Heart right ventricle (tissue), 16 donors: ENCODE data around the gene THOP1. TPM values are rescaled to one million over a fixed set of nuclear protein-coding genes. Genes with fewer than 3 reads are reported as not detected.

Source experiments
- ATAC-seq, 8 donors: fragments of 200-7000 bp; cut with Tn5 transposase; one replicate each; pipeline ENCODE4 v1.9.1; 2020; ENCODE audit warnings: mild to moderate bottlenecking in 8 of 8, moderate library complexity in 8 of 8, moderate number of reproducible peaks in 1 of 8
- DNase-seq, 2 donors: peaks; one replicate each; pipeline ENCODE4 v3.0.0-alpha.2; 2020
- H3K27ac ChIP-seq, 10 donors: fragments of 200-600 bp; sonication (generic) in 2 of 10; one replicate each; pipeline versions ENCODE4 v1.5.0 to v1.8.0; 2020 to 2022; ENCODE audit warnings: mild to moderate bottlenecking in 3 of 10
- H3K27me3 ChIP-seq, 7 donors: fragments of 200-600 bp; one replicate each; pipeline ENCODE4 v1.8.0; 2021 to 2022; ENCODE audit warnings: mild to moderate bottlenecking in 2 of 7
- H3K36me3 ChIP-seq, 9 donors: fragments of 200-600 bp; sonication (generic) in 1 of 9; one replicate each; pipeline versions ENCODE4 v1.5.0 to v1.8.0; 2020 to 2022; ENCODE audit warnings: mild to moderate bottlenecking in 2 of 9
- H3K4me1 ChIP-seq, 9 donors: fragments of 200-600 bp; sonication (generic) in 1 of 9; one replicate each; pipeline versions ENCODE4 v1.5.0 to v1.8.0; 2020 to 2022; ENCODE audit warnings: mild to moderate bottlenecking in 4 of 9
- H3K4me3 ChIP-seq, 10 donors: fragments of 200-600 bp; sonication (generic) in 2 of 10; one replicate each; pipeline versions ENCODE4 v1.5.0 to v1.8.0; 2020 to 2022; ENCODE audit warnings: mild to moderate bottlenecking in 7 of 10, moderate library complexity in 2 of 10
- H3K9me3 ChIP-seq, 11 donors: fragments of 200-600 bp in 10 of 11; sonication (generic) in 2 of 11; one replicate each; pipeline versions ENCODE4 v1.5.0 to v1.8.0; 2013 to 2022; ENCODE audit warnings: mild to moderate bottlenecking in 2 of 11, control low read depth in 1 of 11, moderate library complexity in 1 of 11
- WGBS, 2 donors: extraction: QIAGEN DNeasy Blood & Tissue Kit; methylation state at CpG; one replicate each; pipeline ENCODE4 v1.1.7; 2013; ENCODE audit warnings: inconsistent platforms in 1 of 2; 5-methylcytosine and 5-hydroxymethylcytosine counted together
- intact Hi-C, 10 donors: fragments of 100-400 bp; cut with DNase I; formaldehyde crosslinking; loops; one replicate each; pipeline versions ENCODE4 v1.11.1 to v1.14.2; 2022
- polyA plus RNA-seq, 2 donors: library from polyadenylated mRNA; stranded (reverse); fragments of 200-250 nt; gene quantifications; one replicate each; pipeline ENCODE4 v1.2.3, GENCODE V29; 2013
- total RNA-seq, 10 donors: library from RNA; stranded (reverse); fragmentation: NEBNext Ultra II Directional in 3 of 10; extraction: Animal tissue kit (Norgen Biotek cat#: 25700) in 3 of 10; gene quantifications; one replicate each; pipeline versions ENCODE4 v1.2.1 to v1.2.4, GENCODE V29; 2021 to 2023
- TF ChIP-seq, protein P1 (sequence below), 9 donors: fragments of 200-600 bp; sonication (generic) in 2 of 9; IDR thresholded peaks; one replicate each; pipeline versions ENCODE4 v1.5.0 to v1.8.0; 2021 to 2022; ENCODE audit warnings: antibody characterized with exemption in 9 of 9, mild to moderate bottlenecking in 5 of 9, moderate library complexity in 1 of 9
- donor health status: Arrhythmogenic right ventricular cardiomyopathy.
- donor health status: ischemic (EF 13 %, LVEDD 7.1; RV severe dilation, severe dysfunction).
- donor health status: healthy with polysubstance abuse.
- donor health status: DM: no; HTN: yes; CAD: no.
- donor health status: DM: no; HTN: no; CAD: no.
- donor health status: ischemic (EF 25% LVEDD 6.9; RV normal size, moderate dysfunction).
- donor health status: ischemic (EF 25% LVEDD 5.7; RV mildly dilated, moderate dysfunction).
- donor health status: healthy.
- donor health status: DM: yes; HTN: yes; CAD: no.
- donor health status: Ischemic cardiomyopathy.
- donor health status: ischemic (EF 35%, LVEDD 5.7; RV mildly dilated, moderate dysfunction).
- donor health status: nonischemic (EF 11% LVEDD 7.7; RV severe dilation, severe dysfunction).
- donor health status: DM: yes; HTN: yes; CAD: no.
- donor health status: PGD.
- donor health status: ischemic (EF 29% LVEDD 5.4; RV normal size, mild dysfunction).
- donor health status: nonischemic (EF 23%, LVEDD 6.1; RV moderate dilation, normal function).

The THOP1 gene
- total and polyA plus RNA-seq, 12 donors = 37.5 to 85.3 (median 45.2) TPM

DNA sequence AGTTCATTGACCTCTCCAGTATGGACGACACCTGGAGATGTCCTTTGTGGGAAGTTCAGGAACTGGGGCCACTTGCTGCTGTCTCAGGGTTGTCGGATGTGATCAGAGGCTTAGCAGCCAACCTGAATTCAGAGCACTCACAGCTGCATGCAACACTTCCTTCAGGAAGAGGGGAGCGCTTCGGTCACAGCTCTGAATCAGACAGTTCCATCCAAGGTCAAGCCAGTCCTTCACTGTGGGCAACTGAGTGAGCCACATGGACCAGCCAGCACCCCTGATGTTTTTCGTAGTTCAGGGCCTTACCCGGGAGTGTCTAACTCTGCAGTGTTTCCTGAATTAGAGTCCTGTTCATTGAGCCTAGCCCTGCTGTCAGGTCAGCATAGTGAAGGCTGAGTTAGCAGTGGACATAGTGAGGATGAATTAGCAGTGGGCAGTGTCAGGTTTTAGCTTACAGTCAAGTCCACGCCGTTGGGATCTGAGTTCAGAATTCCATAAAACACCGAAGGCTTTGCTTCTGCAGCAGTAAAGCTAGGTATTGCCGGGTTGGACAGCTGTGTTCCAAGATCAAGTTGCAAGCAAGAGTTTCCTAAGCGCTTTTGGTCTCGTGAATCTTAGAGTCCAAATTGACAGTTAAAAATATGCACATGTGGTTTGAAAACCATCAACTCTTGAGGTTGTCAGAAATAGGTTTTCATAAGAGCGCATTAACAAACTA, 61.0 kb downstream of the THOP1 start:
- Histone ChIP-seq H3K36me3 (peaks cover 0 to 49% (median 13%) of the 10 kb centered on the region in 9 donors), H3K27me3 (no peaks in the 10 kb centered on the region), H3K27ac (peak overlapping the region in 3 of 10 donors; percentile 13 to 53 (median 30)), H3K4me3 (no peak overlapping the region), H3K4me1 (peaks cover 0 to 34% (median 18%) of the 10 kb centered on the region in 9 donors), H3K9me3 (peaks cover 0 to 67% (median 25%) of the 10 kb centered on the region in 11 donors)
- TF ChIP-seq, protein P1, sequence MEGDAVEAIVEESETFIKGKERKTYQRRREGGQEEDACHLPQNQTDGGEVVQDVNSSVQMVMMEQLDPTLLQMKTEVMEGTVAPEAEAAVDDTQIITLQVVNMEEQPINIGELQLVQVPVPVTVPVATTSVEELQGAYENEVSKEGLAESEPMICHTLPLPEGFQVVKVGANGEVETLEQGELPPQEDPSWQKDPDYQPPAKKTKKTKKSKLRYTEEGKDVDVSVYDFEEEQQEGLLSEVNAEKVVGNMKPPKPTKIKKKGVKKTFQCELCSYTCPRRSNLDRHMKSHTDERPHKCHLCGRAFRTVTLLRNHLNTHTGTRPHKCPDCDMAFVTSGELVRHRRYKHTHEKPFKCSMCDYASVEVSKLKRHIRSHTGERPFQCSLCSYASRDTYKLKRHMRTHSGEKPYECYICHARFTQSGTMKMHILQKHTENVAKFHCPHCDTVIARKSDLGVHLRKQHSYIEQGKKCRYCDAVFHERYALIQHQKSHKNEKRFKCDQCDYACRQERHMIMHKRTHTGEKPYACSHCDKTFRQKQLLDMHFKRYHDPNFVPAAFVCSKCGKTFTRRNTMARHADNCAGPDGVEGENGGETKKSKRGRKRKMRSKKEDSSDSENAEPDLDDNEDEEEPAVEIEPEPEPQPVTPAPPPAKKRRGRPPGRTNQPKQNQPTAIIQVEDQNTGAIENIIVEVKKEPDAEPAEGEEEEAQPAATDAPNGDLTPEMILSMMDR (IDR thresholded peaks at IDR 0.05) = no peak
- ATAC-seq (no peak), DNase-seq (no peak)
- WGBS, 2 donors = 81 to 84% methylated on average over 13 of the region's 13 CpGs
- intact Hi-C loops = no loop called here

DNA sequence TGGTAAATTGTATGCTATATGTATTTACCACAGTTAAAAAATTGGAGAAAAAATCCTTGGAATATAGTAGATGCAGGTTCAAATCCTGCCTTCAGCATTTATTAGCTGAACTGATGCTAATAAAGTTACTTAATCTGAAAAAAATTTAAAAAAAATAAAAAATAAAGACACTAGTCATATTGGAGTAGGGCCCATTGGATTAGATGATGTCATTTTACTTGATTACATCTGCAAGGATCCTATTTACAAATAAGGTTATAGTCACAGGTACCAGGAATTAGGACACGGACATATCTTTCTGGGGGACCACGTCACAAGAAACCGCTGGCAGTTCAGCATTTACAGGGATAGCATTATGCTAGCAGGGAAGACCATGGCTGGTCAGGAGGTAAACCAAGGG, 62.2 kb downstream of the THOP1 start:
- Histone ChIP-seq H3K36me3 (peaks cover 11 to 61% (median 25%) of the 10 kb centered on the region in 9 donors), H3K4me1 (peaks cover 0 to 27% (median 12%) of the 10 kb centered on the region in 9 donors), H3K9me3 (peaks cover 0 to 78% (median 33%) of the 10 kb centered on the region in 11 donors), H3K4me3 (no peak overlapping the region), H3K27me3 (no peaks in the 10 kb centered on the region), H3K27ac (no peak overlapping the region)
- 99% methylated on average over 3 of the region's 3 CpGs for WGBS, 2 donors
- ATAC-seq = no peak
- DNase-seq = no peak
- TF ChIP-seq, protein P1 (IDR thresholded peaks at IDR 0.05) = no peak
- intact Hi-C loops = no loop called here

DNA sequence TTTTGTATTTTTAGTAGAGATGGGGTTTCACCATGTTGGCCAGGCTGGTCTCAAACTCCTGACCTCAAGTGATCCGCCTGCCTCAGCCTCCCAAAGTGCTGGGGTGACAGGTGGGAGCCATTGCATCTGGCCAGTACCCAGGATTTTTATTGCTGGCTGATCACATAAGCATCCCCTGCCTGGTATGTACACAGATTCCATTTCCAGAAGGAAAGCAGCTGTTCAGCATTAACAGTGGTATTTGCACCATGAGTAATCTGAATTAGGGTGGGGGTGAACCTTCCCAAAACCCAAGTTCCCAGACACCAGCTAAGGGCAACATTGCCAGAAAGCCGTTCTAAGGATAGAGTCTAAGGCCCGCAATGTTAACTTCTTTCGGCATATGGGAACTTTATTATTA, 63.3 kb downstream of the THOP1 start:
- no peak overlapping the region for H3K27ac ChIP-seq
- WGBS, 2 donors = 76 to 87% methylated on average over 4 of the region's 4 CpGs
- peaks cover 0 to 18% (median 8%) of the 10 kb centered on the region in 9 donors for H3K4me1 ChIP-seq
- peaks cover 0 to 89% (median 44%) of the 10 kb centered on the region in 11 donors for H3K9me3 ChIP-seq
- H3K36me3 ChIP-seq = peaks cover 19 to 72% (median 36%) of the 10 kb centered on the region in 9 donors
- TF ChIP-seq, protein P1 (IDR thresholded peaks at IDR 0.05) = no peak
- DNase-seq (no peak), ATAC-seq (no peak)
- H3K4me3 ChIP-seq = no peak overlapping the region
- intact Hi-C loops = no loop called here
- H3K27me3 ChIP-seq = no peaks in the 10 kb centered on the region

DNA sequence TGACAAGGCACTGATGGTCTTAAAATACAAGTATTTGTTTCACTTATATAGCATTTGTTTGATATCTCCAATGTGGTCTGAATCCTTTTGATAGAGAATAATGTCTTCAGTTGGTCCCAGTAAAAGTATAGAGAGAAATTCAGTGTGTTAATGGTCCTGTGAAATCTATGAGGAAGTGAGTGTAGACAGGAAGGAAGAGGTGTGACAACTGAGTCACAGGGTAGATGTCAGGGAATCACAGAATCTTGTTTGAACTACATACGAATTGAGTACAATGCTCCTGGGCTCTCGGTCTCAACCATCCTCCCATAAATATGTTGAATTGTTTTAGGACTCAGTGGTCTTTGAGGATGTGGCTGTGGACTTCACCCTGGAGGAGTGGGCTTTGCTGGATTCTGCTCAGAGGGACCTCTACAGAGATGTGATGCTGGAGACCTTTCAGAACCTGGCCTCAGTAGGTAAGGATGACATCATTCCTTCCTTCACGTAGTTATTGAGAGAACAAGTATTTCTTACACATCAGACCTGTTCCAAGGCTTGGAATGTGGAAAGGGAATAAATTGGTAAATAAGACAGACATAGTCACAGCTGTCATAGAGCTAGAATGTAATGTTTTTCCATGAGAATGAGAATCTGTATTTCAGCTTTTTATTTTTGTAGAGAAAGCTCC, 65.1 kb downstream of the THOP1 start:
- no peak for ATAC-seq
- peaks cover 0 to 100% (median 60%) of the 10 kb centered on the region in 11 donors for H3K9me3 ChIP-seq
- peaks cover 0 to 12% (median 6%) of the 10 kb centered on the region in 9 donors for H3K4me1 ChIP-seq
- TF ChIP-seq, protein P1 (IDR thresholded peaks at IDR 0.05) = no peak
- H3K4me3 ChIP-seq = no peak overlapping the region
- DNase-seq = no peak
- 87 to 88% methylated on average over 3 of the region's 3 CpGs for WGBS, 2 donors
- no peak overlapping the region for H3K27ac ChIP-seq
- intact Hi-C loops = no loop called here
- H3K36me3 ChIP-seq = peaks cover 19 to 83% (median 52%) of the 10 kb centered on the region in 9 donors
- no peaks in the 10 kb centered on the region for H3K27me3 ChIP-seq
